GM12878 (cell line): ENCODE data around the gene TMEM239. TPM values are rescaled to one million over a fixed set of nuclear protein-coding genes. Genes with fewer than 3 reads are reported as not detected.

Experiments
- ATAC-seq: fragments of 200-7000 bp; cut with Tn5 transposase; 3 replicates; pipeline ENCODE4 v1.9.1; 2020; ENCODE audit warnings: mild to moderate bottlenecking, moderate library complexity
- BruUV-seq: library from RNA; stranded (reverse); fragments of 400-500 nt; replicated peaks from 2 replicates; lab custom pipeline; 2021; lab: Mats Ljungman, UMichigan
- CTCF ChIA-PET: fragments of 300-600 bp; sonication (Branson Sonifier 250); formaldehyde crosslinking; extraction: SDS; loops from one replicate; lab custom pipeline; 2021; ENCODE audit warnings: inconsistent platforms; lab: Yijun Ruan, JAX
- POLR2A ChIA-PET: fragments of 350-600 bp; formaldehyde crosslinking; extraction: SDS; loops from one replicate; lab custom pipeline; 2021; ENCODE audit warnings: inconsistent platforms; lab: Charles Lee
- RAD21 ChIA-PET: fragments of 300-600 bp; sonication (Branson Sonifier 250); formaldehyde crosslinking; loops from one replicate; lab custom pipeline; 2023; ENCODE audit warnings: antibody characterized with exemption; ENCODE audit not compliant: unreplicated experiment; lab: Charles Lee
- SMC1A ChIA-PET: fragments of 300-600 bp; sonication (Branson Sonifier 250); formaldehyde crosslinking; loops from one replicate; lab custom pipeline; 2023; ENCODE audit not compliant: unreplicated experiment, uncharacterized antibody; lab: Charles Lee
- DNase-seq: peaks from one replicate; pipeline ENCODE4 v3.0.0-alpha.2; 2011; ENCODE audit warnings: low read depth, low spot score
- FAIRE-seq: peaks from 3 replicates; lab custom pipeline; 2011; peaks lifted over from hg19 to GRCh38; lab: Jason Lieb, UNC
- H2AFZ ChIP-seq: 2 replicates; pipeline ENCODE4 v1.6.0; 2011; ENCODE audit warnings: low read depth, low read length, control low read depth; ENCODE audit not compliant: control insufficient read depth
- H3K27ac ChIP-seq: 2 replicates; pipeline ENCODE4 v1.5.1; 2011; ENCODE audit warnings: control low read depth; ENCODE audit not compliant: control insufficient read depth, insufficient read depth
- H3K27me3 ChIP-seq, 2 experiments: replicated peaks in 1 of 2; 2 replicates each; pipeline versions ENCODE4 v1.6.0 to v1.6.1; 2011; ENCODE audit warnings: low read length in 1 of 2; ENCODE audit not compliant: control insufficient read depth in 2 of 2, insufficient read depth in 2 of 2
- H3K36me3 ChIP-seq, 2 experiments: 2 replicates each; pipeline ENCODE4 v1.5.1; 2011; ENCODE audit warnings: low read length in 1 of 2; ENCODE audit not compliant: control insufficient read depth in 2 of 2, insufficient read depth in 2 of 2
- H3K4me1 ChIP-seq: 2 replicates; pipeline ENCODE4 v1.6.1; 2011; ENCODE audit warnings: mild to moderate bottlenecking, low read length, moderate library complexity, mixed read lengths; ENCODE audit not compliant: control insufficient read depth, insufficient read depth
- H3K4me2 ChIP-seq: 2 replicates; pipeline ENCODE4 v1.6.0; 2011; ENCODE audit warnings: control low read depth; ENCODE audit not compliant: control insufficient read depth, insufficient read depth
- H3K4me3 ChIP-seq: fragments of 200-600 bp; sonication (generic); 2 replicates; pipeline ENCODE4 v1.5.1; 2016
- H3K79me2 ChIP-seq: 2 replicates; pipeline ENCODE4 v1.6.0; 2011; ENCODE audit warnings: low read length; ENCODE audit not compliant: control insufficient read depth, insufficient read depth
- H3K9ac ChIP-seq: 2 replicates; pipeline ENCODE4 v1.8.0; 2011; ENCODE audit warnings: low read length, control low read depth, mixed read lengths; ENCODE audit not compliant: control insufficient read depth, insufficient read depth
- H3K9me3 ChIP-seq: replicated peaks from 3 replicates; pipeline ENCODE4 v1.5.1; 2011; ENCODE audit warnings: mild to moderate bottlenecking, low read length; ENCODE audit not compliant: control insufficient read depth, insufficient read depth
- H4K20me1 ChIP-seq: 2 replicates; pipeline ENCODE4 v1.6.0; 2011; ENCODE audit not compliant: control insufficient read depth, insufficient read depth
- CBFB ChIP-seq: IDR thresholded peaks from 2 replicates; pipeline ENCODE4 v1.6.1; 2016; ENCODE audit warnings: antibody characterized with exemption, low read depth
- CTCF ChIP-seq, 3 experiments: IDR thresholded peaks in 2 of 3; conservative IDR thresholded peaks in 1 of 3; 2 replicates each; pipeline ENCODE4 v1.5.1; 2011; ENCODE audit warnings: low read depth in 3 of 3, low read length in 3 of 3, mild to moderate bottlenecking in 3 of 3, control low read depth in 2 of 3, moderate library complexity in 2 of 3, inconsistent platforms in 1 of 3, mixed read lengths in 1 of 3; ENCODE audit not compliant: control insufficient read depth in 2 of 3, insufficient read depth in 1 of 3; ENCODE audit errors: extremely low read depth in 1 of 3
- RBBP5 ChIP-seq: fragments of 200-600 bp; sonication (generic); conservative IDR thresholded peaks from 2 replicates; pipeline ENCODE4 v1.6.1; 2016
- RUNX3 ChIP-seq: IDR thresholded peaks from 2 replicates; pipeline ENCODE4 v1.6.1; 2012; ENCODE audit warnings: low read length, inconsistent platforms
- ZBTB11 ChIP-seq: fragments of 450-650 bp; formaldehyde crosslinking; IDR thresholded peaks from 2 replicates; pipeline ENCODE4 v1.5.0; 2022; ENCODE audit warnings: mild to moderate bottlenecking, missing genetic modification characterization
- WGBS: methylation state at CpG from one replicate; pipeline ENCODE4 v1.1.6; 2016; ENCODE audit warnings: low lambda C conversion rate; ENCODE audit not compliant: insufficient replicate concordance, insufficient coverage; ENCODE audit errors: missing lambda C conversion rate; 5-methylcytosine and 5-hydroxymethylcytosine counted together
- in situ Hi-C: fragments of 300-500 bp; cut with MboI; formaldehyde crosslinking; loops from 9 replicates; pipeline ENCODE4 v1.14.3; 2018; ENCODE audit warnings: mixed read lengths
- intact Hi-C: fragments of 100-400 bp; cut with micrococcal nuclease; formaldehyde crosslinking; loops from one replicate; pipeline ENCODE4 v1.14.2; 2022; ENCODE audit not compliant: unreplicated experiment
- polyA plus RNA-seq, 11 experiments: library from polyadenylated mRNA; depleted of rRNA in 4 of 11; unstranded in 6 of 11; stranded (reverse) in 5 of 11; fragments of >200 nt; fragmentation: Nextera tagmentation in 4 of 11; fragmentation: Illumina TruSeq in 1 of 11; extraction: Ambion mirVana in 4 of 11; extraction: Trizol in 1 of 11; gene quantifications; 1 replicate in 1 of 11; 2 replicates in 10 of 11; pipeline versions ENCODE4 v1.2.1 to v1.2.3, GENCODE V29; 2011 to 2016; ENCODE audit warnings: inconsistent platforms in 2 of 11, missing spikeins in 2 of 11, low read depth in 1 of 11
- total RNA-seq, 4 experiments: library from RNA; depleted of rRNA in 3 of 4; stranded (reverse); fragments of >200 nt in 3 of 4; fragmentation: Illumina TruSeq in 1 of 4; extraction: Trizol in 1 of 4; gene quantifications; 2 replicates each; pipeline versions ENCODE4 v1.2.1 to v1.2.3, GENCODE V29; 2013 to 2021

Gene TMEM239
- total and polyA plus RNA-seq, 10 of the 15 experiments (the other 5 are each of a cell fraction or from before 2014, with no cell fraction given) = not detected

GRCh38 chr20:2794202-2794748, 21.9 kb upstream of the TMEM239 start:
- FAIRE-seq = no peak
- Histone ChIP-seq H3K4me3 (no peak overlapping the region), H3K4me1 (no peaks in the 10 kb centered on the region), H3K79me2 (no peaks in the 10 kb centered on the region), H3K4me2 (no peak overlapping the region), H3K27ac (no peak overlapping the region), H2AFZ (no peak overlapping the region), H4K20me1 (no peaks in the 10 kb centered on the region), H3K9ac (no peak overlapping the region), H3K36me3 (no peaks in the 10 kb centered on the region), H3K27me3 (peaks cover 0 to 7% of the 10 kb centered on the region in 2 experiments; a peak in 3 of 4 replicates), H3K9me3 (no peaks in the 10 kb centered on the region)
- ChIA-PET CTCF (interaction anchor here (0.6 kb wide), 1 partner anchor 59 kb away, joined by 3 read pairs; no protein-coding TSS in a partner anchor), RAD21 (no interaction called here), POLR2A (no interaction called here), SMC1A (no interaction called here)
- DNase-seq = no peak
- ATAC-seq = no peak
- no TSS peak for BruUV-seq
- WGBS = 46% methylated on average over 23 of the region's 23 CpGs
- in situ Hi-C loops = no loop called here
- intact Hi-C loops = no loop called here
- TF ChIP-seq RUNX3 (no peak), CBFB (no peak), RBBP5 (no peak), ZBTB11 (CRISPR knock-in tag) (no peak), CTCF (IDR thresholded peaks at IDR 0.05 in 2 of 3, conservative IDR thresholded peaks at IDR 0.05 in 1 of 3; ENCODE audit: control insufficient read depth in 2 of 3, extremely low read depth in 1 of 3, insufficient read depth in 1 of 3, low read depth in 3 of 3, low read length in 3 of 3) (no peak)
- TF ChIP-seq, all 136 proteins: peak for 0
